Fibroblast of the conjunctiva (primary cell): ENCODE data around the gene PRKAG1.

Experiments
- DNase-seq: peaks from one replicate; pipeline ENCODE4 v3.0.0-alpha.2; 2010; ENCODE audit warnings: low read depth

The PRKAG1 gene

DNA sequence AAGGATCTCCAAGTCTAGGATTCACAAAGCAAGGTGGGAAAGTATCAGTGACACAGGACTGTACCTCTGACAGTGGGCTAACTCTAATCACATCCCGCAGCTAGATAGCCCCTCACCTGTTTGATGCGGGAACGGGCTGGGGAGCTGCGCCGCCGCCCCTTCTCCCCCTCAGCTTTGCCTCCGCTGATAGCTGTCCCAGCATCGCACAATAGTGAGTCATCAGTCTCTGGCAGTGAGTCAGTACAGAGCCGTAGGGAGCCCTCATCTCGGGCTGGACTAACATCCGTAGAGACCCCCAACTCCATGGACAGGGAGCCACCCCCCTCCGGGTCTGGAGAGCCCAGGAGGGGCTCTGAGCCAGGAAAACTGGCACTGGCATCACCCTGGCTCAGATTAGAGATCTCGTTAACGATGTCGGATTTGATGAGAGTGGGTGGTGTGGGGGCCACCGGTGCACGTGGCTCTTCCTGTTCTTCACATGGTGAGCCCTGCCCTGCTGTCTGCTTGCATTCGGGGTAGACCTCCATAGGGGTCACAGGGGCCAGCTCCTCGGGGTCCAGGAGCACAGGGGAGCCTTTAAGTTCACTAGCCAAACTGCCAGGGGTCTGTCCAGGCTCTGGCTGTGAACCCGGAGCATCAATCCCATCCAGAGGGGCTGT, 31.1 kb upstream of the PRKAG1 start:
- no peak for DNase-seq

DNA sequence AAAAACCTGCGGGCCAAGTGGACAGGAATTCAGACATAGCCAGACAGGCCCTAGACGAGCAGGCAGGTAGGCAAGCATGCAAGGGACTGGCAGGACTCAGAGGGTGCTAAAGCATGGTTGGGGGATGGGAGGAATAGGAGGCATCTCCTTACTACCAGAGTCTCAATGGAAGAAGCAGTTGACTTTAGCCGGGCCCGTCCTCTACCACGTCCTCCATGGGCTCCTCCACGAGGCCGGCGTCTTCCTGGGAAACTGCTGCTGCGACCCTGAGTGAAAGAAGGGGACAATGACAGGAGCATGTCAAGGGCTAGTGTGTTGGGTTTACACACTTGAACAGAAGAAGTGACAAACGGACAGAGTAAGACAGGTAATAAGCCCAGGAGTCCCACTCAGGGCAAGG, 30.4 kb upstream of the PRKAG1 start:
- no peak for DNase-seq

DNA sequence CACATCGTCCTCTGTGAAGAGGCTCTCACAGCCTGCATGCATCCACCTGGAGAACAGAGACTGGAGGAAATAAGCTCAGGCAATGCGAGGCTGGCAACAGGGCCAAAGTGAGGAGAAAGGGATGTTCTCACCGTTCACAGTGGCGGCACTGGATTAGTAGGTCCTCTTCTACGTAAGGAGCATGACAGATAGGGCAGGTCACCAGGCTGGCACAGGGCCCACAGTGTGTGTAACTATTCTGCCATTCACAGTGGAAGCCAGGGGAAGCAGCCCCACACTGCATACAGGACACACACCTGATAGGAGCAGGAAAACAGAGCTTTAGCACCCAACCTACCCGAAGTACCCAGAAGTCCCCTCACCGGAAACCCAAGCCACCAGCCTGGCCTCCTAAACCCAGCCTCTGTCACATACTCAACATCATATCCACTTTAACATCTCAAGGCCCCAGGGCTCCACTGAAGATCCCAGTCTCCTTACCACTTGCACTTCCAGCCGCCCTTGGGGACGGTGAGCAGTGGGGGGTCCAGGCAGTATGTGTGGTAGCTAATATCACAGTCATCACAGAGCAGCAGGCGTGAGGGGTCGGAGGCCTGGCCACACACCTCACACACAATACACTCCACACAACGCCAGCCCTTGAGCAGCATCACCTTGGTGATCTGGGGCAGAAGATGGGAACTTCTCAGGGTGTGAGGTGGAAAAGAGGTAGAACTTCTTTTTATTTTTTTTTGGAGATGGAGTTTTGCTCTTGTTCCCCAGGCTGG, 27.7 kb upstream of the PRKAG1 start:
- DNase-seq: no peak

DNA sequence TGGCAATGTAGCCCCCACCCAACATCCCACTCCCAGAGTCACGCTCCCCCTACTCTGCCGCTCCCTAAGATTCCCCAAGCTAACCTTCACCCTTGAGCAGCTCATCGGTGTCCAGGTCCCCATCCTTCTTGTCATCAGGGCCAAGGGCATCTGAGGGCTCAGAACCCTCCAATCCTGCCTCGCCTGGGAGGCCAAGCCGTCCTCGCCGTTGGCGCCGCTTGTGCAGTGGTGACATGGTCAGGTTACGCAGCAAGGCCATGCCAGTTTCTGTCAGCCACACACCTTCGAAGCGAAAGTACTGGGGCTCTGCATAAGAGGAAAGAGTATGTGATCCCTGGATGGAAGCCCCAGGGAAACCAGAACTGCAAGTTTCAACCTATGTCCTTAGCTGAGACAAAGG, 26.1 kb upstream of the PRKAG1 start:
- no peak for DNase-seq

DNA sequence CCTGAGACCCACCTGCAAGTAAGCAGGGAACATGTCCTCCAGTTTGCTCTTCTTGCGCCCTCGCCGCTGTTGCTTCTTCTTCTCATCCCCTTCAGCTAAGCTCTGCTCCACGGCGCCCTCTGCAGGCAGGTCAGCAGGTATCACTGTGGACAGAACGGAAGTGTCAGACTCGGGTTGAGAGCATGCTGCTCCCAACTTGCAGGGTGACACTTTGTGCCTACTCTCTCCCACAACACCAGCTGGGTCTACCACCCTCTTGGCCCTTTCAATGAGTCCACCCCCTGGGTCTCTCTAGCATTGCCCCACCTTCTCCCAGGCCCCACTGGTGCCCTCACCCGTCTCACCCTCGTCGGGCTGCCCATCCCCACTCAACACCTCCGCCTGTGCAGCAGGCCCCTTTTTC, 25.3 kb upstream of the PRKAG1 start:
- DNase-seq: no peak

DNA sequence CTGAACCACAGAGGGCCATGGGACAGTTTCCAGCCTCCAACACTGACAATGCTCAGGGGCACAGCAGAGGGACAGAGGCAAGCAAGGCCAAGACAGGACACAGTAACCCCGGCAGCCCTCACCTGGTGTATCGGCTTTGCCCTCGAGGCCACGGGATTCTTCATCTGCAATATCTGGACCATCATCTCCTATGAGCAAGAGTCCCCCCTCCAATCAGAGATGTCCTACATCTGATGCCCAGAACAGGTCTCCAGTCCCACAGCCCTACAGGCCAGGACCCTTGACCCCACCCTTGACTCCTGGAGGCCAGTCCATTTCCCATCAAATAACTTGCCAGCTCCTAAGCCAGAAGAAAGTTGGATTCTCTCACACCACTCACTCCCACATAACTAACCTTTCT, 24.7 kb upstream of the PRKAG1 start:
- DNase-seq: no peak

DNA sequence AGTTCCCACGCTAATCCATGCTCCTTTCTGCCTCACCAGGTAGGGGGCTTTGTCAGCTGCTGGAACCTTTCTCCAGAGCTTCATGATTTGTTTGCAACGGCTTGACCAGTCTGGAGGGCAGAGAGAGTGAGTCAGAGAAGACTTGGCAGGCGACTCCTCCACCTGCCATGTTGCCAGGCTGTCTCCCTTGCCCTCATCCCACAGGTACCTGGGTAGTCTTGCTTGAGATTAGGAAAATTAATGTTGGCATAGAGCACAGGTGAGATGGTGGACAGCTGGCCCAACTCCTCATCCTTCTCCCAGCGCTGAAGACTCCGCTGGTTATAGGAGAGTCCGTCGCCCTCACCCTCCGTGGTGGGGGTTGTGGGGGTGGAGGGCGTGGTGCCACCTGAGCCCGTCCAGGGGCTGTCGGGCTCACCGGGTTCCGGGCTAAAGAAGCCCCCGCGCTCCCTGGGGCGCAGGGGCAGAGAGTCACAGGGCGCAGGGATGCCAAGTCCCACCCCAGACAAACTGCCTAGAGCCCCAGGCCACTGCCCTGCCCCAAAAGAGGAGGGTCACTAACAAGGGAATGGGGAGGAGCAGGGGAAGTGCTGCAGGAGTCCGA, 23.4 kb upstream of the PRKAG1 start:
- DNase-seq: no peak

DNA sequence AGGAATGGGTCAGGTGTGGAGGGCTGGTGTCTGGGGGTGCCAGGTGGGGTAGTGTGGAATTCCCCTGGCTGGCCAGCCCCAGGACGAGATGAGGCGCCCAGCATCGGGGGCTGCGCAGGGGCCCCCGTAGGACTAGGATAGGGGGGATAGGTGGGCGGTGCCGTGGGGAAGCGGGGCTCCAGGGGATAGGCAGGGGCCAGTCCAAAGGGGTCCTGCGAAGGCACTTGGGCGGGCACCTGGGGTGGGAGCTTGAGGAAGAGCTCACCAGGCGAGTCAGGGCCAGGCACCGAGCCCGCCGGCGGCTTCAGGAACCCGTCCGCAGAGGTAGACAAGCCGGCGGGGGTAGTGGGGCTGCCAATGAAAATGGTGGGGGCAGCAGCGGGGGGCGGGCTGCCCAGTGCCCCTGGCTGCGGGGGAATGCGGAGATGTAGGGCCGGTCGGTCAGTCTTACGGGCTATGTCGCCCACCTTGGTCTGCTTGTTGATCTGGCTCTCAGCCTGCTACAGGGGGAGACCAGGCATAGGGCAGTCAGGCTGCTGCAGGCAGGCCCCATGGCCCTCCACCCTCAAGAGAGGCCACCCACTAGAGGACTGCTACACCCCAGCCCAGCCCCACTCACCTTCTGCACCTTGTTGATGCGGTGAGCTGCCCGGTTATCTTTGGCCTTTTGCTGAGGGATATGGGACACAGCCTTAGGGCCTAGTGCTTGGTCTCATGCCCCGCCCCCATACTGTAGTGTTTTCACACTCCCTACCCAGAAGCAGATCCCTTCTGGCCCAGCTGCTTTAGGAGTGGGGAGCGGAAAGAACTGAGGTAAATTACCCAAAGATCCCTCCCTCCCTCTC, 22.7 kb upstream of the PRKAG1 start:
- no peak for DNase-seq

DNA sequence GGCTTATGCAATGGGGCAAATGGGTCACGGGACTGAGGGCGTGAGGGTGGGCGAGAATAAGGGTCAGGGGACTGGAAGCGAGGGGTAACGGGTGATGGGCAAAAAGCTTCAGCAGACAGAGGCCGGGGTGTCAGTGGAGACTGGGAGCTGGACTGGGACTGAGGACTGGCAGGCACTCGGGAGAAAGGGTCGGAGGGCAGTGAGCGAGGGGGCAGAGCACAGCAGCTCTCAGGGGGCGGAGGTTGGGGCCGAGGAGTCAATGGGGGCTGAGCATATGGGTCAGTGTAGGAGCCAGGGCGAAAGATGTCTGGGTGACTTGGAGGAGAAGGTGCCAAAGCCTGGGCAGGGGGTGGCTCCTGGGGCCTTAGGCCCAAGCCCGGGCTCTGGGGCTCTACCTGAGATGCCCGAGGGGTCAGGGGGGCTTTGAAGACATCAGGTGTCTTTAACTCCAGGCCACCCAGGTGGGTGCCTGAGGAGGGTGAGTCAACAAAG, 21.8 kb upstream of the PRKAG1 start:
- no peak for DNase-seq

DNA sequence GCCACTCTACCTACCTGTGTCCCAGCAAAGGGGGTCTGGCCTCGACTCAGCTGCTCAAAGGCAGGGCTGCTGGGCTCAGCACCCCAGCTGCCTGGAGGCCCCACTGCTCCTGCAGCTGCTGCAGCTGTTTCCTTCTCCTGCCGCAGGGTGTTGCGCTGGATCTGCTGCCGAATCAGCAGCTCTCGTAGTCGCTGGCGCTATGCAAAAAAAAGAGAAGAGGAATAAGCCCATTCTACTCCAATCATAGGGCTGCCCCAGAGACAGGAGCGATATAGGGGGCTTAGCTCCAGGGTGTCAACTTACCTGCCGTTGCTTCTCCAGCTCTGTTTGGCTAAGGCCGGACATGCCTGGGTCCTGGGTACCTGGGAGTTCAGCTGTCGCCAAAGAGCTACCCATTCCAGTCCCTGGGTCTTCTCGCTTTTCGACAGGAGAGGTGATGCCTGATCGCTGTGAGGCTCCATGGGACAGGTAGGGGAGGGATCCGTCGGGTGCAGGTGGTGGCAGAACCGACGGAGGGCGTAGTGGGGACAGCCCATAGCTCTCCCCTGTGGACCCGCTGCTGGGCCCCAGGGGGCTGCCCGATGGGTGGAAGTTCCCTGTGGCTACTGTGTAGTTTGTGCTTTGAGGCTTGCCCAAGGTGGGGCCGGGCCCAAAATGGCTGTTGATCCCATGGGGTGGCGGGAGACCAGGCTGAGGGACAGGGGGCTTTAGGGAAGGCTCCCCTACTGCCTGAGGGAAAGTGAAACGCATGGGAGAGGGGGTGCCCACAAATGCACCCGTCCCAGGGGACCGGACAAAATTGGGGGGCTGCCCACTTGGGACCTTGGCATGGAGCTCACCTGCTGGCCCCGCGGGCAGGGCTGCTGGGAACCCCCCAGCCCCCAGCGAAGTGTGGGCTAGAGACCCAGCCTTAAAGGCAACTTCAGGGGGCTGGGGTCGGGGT, 21.1 kb upstream of the PRKAG1 start:
- no peak for DNase-seq

DNA sequence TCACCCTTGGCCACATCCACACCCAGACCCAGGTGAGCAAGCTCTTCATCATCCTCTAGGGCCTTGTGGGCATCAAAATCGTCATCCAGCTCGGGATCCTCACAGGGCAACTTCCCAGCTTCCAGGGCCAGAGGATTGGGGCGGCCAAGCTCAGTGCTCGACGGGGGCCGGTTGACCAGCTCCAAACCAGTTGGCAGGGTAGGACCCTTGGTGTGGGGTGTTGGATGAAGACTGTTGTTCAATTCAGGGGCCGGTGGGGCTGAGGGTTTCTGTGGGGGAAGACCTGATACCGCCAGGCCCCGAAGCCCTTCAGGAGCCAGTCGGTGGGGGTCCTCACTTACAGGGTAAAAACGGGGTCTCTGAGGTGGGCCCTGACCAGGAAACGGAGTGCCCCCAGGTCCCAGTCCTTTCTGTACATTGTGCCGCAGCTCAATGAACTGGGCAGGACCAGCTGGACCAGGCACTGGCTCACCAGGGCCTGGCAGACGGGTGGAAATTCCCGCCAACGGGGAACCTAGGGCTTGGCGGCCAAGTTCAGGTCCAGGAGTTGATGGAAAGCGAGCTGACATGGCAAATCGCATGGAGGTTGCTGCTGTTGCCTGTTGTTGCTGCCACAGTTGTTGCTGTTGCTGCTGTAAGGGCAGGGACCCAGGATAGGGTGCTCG, 19.8 kb upstream of the PRKAG1 start:
- no peak for DNase-seq

DNA sequence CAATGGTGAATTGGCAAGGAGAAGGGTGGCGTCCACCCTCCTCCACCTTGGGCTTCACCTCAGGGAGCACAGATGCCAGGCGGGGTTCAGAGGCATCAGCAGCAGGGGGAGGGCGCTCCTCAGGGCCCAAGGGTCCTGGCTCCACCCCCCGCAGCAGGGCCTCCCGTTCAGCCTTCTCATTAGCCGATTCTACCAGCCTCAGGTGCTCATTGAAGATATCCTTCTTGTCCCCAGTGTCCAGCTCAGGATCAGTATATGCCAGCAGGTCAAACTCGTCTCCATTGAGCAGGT, 19.3 kb upstream of the PRKAG1 start:
- no peak for DNase-seq

DNA sequence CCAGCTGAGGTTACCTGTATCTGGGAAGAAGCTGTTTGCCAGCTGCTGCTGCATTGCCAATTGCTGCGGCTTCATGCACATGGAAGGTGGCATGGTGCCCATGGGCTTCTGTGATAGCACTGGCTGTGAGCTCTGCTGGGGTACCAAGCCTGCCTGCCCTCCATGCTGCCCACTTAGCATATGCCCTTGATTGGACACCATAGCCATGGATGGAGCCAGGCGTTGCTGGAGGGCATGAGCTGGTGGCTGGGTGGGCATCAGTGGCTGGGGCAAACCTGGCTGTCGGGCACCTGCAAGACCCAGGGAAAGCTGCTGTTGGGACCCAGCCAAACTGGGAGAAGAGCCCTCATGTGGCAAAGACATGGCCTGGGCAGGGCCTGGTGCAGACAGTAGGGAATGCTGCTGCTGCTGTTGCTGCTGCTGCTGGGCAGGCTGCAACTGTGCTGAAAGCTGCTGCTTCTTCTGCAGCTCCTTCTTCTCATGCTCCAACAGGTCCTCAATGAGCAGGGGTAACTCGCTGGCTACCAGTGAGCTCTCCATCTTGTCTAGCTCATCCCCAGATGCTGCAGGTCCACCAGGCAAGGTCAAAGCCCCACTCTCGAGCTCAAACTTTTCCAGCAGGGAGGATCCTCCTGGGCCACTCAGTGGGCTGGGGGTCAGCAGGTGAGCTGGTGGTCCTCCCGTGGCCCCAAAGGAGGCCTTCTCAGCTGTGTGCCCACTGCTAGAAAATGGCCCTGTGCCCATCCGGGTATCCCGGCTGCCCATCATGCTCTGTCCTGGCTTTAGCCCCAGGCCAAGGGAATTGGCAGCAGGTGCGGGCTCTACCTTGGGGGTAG, 18.8 kb upstream of the PRKAG1 start:
- DNase-seq: no peak

DNA sequence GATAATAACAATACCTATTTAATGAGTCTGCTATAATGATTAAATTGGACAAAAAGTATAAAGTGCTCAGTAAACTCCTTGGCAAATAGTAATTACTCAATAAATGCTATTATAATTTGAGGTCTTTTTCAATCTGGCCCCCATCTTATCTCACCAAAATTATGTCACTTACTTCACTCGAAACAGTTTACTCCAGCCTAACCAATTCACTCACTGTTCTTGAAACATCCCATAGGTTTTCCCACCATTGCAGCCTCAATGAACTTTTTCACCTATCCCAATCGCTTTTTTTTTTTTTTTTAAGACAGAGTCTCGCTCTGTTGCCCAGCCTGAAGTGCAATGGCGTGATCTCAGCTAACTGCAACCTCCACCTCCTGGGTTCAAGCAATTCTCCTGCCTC, 17.5 kb upstream of the PRKAG1 start:
- DNase-seq: no peak

DNA sequence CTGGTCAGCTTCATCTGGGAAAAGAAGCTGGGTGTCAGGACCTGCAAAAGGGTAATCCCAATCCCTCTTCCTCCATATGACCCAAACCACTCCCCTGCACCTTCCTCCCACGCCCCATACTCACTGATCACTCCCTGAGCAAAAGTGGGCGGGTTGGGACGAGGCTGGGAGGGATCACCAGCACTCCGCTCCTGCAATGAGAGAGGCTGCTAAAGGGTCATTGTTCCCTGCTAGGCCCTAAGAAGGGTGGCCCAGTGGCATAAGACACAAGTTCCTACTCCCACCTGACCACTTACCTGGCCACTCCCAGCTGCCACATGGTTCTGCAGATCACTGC, 15.7 kb upstream of the PRKAG1 start:
- DNase-seq: no peak

DNA sequence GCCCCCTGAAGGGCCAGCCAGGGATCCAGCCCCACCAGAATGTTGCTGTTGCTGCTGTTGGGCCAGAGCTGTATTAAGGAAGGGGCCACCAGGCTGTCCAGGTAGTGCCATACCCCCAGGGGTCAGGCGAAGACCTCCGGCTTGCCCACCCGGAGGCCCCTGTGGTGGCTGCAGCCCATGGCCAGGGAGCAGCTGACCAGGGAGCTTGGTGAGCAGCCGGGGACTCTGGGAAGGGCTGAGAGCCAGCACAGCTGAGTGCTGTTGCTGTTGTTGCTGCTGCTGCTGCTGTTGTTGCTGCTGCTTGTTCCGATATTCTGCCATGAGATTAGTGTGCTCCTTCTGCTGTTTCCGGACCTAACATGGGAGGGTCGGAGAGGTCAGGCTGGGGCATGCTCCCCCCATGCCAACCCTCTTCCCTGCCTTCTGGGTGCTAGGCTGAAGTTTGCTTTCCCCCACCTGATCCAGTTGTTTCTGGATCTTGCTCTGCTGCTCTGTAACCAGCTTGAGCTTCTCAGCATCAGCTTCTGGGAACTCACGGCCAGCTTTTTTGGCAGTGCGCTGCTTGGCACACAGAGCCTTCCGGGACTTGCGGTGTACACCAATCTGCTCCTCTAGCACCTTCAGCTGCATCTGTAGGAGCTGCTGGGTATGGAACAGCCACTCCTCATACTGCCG, 15.2 kb upstream of the PRKAG1 start:
- no peak for DNase-seq

DNA sequence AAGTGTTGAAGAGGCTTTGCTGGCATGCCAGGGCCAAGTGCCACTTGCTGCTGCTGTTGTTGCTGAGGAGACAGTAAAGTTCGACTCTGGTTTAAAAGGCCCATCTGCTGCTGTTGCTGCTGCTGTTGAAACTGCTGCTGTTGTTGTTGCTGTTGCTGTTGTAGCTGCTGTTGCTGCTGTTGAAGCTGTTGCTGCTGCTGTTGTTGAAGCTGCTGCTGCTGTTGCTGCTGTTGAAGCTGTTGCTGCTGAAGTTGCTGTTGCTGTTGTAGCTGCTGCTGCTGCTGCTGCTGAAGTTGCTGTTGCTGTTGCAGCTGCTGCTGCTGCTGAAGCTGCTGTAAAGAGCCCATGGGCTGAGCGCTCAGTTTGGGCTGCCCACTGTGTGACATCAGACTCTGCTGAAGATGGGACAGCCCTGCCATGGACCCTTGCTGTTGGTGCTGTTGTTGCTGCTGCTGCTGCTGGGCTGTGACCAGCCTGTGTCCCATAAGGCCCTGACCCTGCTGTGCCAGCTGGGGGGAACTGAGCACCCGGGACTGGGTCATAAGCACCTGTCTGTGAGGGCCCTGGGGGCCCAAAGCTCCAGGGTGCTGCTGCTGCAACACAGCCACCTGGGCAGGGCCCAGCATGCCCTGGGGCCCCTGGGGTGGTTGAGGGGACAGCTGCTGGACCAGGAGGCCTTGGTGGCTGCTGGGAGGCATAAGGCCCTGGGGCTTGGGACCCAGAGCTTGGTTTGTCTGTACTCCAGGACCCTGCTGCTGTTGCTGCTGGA, 14.3 kb upstream of the PRKAG1 start:
- DNase-seq: no peak

DNA sequence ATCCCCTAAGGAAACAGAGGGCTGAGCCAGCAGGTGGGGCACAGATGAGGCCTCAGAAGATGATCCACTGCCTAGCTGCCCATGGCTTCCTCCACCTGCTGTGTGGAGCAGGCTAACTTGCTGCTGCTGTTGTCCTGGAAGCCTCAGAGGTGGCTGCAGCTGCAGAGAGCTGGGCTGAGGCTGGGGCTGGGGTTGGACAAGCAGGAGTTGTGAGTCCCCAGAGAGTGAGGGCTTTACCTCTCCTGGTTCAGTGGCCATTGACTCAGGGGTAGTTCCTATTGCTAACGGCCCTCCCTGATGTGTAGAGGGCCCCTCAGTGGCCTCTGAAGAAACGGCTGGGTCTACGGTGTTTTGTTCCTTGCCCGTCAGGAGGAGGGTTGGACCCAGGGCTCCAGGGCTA, 13.7 kb upstream of the PRKAG1 start:
- no peak for DNase-seq
